HG03196 (cell line): ENCODE measurements around the gene CNGB1.
"Not testable (repeated sequence)": the region's sequence is repeated elsewhere in the genome, so short reads cannot be mapped to it uniquely, and the experiment has no call there.

Source experiments
- ATAC-seq: cut with Tn5 transposase; IDR thresholded peaks from one replicate; pipeline ENCODE4 v1.9.1; 2021; ENCODE audit not compliant: unreplicated experiment

CNGB1 gene

DNA sequence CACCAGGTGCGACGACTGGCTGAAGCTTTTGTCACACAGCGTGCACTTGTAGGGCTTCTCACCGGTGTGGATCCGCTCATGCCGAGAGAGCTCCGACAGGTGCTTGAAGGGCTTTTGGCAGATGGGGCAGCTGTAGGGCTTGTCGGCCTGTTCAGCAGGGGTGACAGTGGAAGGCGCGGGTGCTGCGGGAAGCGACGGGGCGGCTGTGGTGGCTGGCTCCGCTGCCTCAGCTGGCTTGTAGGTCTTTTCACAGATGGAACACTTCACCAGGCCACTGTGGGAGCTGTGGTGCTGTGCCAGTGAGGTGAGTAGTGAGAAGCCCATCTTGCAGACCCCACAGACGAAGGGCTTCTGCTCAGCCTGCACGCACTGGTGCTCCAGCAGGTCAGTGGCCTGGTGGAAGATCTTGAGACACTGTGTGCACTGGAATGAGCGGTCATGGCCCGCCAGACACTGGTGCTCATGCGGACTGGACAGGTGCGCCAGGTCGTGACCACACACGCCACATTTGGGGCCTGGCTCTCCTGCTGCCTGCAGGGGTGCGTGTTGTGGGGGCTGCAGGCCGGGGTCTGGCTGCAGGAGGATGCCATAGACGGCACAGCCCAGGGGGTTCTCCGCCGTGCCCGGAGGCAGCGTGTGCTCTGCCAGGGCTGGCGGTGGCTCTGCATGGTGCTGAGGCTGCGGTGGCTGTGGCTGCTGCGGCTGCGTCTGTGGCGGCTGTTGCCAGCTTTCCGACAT lies 26.8 kb upstream of the CNGB1 start:
- ATAC-seq, result no peak

DNA sequence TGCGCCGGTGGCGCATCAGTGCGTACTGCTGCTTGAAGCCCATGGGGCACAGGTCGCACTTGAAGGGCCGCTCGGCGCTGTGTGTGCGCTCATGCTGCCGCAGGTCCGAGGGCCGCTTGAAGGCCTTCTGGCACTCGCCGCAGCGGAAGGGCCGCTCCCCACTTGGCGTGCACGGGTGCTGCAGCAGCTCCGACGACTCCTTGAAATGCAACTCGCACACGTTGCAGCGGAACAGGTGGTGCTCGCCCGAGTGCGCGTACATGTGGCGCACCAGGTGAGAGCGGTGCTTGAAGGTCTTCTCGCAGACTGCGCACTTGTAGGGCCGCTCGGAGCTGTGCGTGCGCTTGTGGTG lies 26.2 kb upstream of the CNGB1 start:
- no peak for ATAC-seq

DNA sequence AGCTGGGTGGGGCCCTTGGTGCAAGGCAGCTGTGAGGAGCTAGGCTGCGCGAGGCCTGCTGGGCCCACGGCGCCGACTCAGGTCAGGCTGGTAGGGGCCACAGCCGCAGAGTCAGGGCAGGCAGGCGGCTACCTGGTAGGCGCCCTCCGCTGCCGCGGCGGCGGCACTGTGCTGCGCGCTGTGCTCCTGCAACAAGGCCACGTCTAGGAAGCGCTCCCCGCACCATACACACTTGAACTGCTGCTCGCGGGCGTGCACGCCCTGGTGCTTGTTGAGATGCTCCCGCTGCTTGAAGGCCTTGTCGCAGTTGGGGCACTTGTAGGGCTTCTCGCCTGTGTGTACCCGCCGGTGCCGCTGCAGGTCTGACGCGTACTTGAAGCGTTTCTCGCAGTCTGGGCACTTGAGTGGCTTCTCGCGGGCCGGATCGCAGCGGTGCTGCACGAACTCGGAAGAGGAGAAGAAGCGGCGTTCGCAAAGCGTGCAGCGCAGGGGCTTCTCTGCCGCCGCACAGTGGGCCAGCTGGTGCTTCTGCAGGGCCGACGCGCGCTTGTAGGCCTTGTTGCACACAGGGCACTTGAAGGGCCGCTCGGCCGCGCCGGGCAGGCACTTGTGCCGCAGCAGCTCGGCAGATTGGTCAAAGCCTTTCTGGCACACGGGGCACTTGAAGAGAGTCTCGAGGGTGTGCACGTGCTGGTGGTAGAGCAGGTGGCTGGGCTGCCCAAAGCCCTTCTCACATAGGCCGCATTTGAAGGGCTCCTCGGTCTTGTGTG lies 25.7 kb upstream of the CNGB1 start:
- ATAC-seq, result no peak

DNA sequence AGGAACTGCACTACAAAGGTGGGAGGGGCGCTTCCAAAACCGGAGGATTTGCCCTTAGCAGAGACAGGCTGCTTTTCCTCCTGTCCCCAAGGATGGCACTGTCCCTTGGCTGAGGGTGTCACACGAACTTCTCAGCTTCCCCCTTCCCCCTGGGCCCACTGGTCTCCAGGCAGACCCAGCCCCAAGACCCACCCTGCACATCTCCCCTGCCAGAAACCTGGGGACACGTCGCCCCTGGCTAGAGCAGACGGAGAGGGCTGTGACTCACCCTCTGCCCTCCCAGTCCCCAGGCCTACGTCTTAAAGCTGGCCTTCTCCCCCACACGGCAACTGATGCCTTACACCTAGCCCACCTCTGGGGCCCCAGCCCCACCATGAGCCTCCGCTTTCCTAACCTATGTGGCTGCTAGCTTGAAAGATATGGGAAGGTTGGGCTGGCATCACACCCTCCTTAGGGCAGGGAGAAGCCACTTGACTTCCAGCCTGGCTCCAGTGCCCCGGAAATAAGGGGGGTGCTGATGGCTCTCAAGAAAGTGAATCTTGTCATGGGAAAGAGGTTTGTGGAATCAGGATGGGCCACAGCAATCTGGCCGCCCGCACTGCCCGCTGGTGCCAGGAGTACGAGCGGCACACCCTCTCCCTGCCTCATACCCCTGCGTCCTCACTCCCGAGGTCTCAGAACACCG lies 24.9 kb upstream of the CNGB1 start:
- ATAC-seq, result no peak

DNA sequence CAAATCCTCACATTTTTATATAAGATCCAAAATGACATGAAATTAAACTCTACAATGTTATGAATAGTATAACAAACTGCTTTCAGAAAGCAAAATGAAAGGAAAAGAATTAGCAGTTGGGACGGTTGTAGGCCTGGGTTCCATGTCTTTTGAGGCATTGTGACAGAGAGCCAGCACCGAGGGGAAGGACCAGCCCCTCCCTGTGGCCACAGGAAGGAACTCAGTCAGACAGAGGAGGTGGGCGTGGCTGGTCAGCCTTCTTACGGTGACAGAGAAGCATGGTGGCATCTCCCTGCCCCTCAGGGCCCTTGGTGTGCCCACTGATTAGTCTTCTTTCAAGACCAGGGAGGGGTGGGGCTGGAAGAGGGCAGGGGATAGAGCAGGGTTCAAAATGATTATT lies 23.9 kb upstream of the CNGB1 start:
- ATAC-seq, result peak; percentile 45

DNA sequence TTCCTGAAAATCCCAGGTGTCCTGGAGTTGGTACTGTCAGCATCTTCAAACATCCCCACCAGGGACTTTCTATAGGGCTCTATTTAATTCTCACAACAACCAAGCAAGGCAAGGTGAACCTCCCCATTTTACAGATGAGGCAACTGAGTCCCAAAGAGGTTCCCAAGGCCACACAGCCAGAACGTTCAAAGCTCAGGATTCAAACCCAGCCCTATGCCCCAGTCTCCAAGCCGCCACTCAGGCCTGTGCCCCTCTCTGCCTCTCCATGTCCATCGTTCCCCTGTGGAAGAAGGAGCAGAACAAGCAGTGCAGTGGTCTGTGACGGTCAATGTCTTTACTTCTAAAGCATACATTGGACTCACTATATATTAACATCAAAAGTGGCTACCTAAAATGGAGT lies 23.4 kb upstream of the CNGB1 start:
- no peak for ATAC-seq

DNA sequence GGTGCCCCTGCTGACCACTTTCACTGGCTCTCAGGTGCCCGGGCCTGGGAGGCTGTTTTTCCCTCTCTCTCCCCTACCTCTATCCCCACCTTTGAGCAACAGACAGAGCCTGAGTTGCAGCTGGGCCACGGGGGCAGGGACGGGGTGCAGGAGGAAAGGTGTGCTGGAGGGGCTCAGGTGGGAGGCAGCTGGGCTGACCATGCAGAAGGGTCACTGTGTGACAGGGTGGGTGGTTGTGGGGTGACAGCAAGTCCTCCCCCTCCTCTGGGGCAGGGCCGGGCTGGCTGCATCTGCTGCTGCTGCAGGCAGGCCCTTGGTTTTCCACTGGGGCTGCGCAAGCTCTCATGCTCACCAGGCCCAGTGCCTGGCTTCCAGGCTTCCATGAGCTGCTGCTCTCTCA lies 23.0 kb upstream of the CNGB1 start:
- ATAC-seq, result no peak

DNA sequence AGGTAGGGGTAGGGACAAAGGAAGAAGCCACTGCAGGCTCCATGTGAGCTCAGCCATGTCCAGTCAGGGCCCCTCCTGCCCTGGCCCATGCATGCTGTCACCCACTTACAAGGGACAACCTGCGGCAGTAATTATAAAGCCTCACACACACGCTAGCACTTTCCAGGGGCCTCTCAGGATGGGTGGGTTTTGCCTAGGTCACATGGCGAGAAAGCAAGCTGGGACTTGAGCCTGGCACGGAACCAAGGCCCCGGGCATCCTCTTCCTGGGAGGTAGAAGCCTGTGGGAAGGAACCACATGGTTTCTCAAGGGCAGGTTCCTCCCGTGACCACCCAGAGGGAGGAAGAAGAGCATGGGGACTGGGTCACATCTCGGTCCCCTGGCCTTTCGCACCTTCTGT lies 22.5 kb upstream of the CNGB1 start:
- ATAC-seq, result no peak

DNA sequence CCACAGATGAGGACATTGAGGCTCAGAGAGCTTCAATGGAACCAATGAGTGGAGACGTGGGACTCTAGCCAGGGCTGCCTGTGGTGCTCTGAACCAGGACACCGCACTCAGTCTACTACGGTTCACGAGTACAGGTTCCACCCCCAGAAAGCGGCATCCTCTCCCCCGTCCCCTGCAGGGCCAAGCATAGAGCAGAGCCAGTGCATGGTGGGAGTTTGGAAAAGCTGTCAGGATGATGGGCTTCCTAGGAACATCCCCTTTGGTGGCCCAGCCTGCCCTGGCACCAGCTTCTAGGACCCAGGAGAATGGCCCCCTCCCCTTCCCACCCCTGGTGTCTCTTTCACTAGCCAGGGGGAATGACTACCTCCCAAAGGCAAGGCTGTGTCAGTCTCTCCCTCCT lies 21.2 kb upstream of the CNGB1 start:
- no peak for ATAC-seq

DNA sequence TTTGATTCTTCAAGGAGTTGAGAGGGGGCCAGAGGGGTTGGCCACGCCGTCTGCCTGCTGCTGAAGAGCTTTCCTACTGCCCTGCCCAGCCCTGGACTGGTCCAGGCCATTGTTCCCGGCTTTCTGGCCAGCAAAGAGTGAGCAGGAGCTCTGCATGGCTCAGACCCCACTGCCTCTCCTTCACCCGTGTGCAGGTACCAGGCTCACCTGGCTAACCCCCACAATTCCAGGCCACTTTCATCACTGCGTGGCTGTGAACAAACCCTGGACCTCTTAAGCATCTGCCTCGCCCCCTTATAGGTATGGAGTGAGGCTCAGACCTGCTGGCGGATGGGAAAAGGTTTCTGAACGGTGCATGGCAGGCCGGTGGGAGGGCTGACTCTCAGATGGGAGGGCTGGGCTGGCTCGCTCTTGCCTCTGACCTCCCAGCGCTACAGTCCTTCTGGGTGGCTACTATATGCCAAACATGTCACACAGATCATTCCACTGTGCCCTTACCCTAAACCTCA lies 20.7 kb upstream of the CNGB1 start:
- no peak for ATAC-seq

DNA sequence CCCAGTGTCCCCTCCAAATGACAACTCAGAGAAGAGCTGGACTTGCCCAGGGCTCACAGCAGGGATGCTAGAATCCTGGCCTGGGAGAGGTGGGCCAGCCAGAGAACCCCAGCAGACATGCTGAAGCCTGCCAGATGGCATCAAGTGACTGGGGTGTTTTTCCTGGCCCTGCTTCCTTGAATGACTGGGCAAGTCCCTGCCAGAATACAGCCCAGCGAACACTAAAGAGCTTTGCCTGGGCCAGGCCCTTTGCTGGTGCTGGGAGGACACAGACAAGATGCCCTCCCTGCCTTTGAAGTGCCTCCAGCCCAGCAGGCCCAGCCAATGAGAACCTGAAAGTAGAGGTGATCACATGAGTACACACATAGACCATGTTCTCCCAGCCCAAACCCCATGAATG lies 18.0 kb upstream of the CNGB1 start:
- ATAC-seq, result no peak

DNA sequence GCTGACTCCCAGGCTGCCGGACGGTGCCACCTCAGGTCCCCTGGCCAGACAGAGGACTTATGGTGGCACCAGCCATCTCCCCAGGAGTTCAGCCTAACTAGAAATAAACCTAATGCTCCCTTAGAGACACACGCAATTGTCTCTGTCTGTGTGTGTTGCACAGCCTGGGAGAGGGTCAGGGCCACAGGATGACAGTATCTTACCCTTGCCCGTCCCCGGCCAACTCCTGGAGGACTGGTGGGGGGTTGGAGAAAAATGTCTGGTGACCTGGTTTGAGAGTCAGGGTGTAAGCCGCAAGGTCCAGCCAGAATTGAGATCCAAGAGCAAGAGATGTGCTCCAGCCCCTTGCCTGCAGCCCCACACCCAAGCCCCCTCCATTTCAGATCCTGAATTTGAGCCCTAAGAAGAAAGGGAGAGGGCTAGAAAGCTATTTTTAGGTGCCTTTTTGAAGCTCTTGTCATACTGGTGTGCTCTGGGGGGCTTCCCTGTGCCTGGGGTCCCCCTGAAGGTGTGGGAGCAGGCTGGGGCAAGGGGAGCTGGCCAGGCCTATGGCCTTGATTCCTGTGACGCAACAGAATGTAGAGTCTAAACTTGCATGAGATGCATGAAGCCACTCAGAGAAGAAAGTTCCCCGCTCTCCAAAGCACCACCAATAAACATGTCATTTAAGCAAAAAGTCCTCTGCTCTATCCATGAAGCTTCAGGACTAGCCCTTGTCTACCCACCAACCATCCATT lies 16.7 kb upstream of the CNGB1 start:
- no peak for ATAC-seq

DNA sequence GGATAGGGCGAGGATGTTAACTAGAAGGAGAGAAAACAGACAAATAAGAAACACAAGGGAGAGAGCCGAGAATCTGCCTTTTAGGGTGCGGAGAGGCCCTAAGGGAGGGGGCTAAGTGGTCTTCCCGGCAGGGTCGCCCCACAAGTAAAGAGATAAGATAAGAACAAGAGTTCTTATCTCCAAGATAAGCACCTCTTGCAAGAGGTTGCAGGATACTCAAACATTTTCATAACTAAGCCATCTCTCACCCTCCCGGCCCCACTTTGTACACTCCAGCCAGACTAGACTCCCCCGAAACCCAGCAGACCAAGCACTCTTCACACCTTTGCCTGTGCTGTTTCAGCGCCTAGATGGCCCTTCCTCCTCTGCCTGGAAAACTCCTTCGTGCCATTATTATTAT lies 15.3 kb upstream of the CNGB1 start:
- no peak for ATAC-seq

DNA sequence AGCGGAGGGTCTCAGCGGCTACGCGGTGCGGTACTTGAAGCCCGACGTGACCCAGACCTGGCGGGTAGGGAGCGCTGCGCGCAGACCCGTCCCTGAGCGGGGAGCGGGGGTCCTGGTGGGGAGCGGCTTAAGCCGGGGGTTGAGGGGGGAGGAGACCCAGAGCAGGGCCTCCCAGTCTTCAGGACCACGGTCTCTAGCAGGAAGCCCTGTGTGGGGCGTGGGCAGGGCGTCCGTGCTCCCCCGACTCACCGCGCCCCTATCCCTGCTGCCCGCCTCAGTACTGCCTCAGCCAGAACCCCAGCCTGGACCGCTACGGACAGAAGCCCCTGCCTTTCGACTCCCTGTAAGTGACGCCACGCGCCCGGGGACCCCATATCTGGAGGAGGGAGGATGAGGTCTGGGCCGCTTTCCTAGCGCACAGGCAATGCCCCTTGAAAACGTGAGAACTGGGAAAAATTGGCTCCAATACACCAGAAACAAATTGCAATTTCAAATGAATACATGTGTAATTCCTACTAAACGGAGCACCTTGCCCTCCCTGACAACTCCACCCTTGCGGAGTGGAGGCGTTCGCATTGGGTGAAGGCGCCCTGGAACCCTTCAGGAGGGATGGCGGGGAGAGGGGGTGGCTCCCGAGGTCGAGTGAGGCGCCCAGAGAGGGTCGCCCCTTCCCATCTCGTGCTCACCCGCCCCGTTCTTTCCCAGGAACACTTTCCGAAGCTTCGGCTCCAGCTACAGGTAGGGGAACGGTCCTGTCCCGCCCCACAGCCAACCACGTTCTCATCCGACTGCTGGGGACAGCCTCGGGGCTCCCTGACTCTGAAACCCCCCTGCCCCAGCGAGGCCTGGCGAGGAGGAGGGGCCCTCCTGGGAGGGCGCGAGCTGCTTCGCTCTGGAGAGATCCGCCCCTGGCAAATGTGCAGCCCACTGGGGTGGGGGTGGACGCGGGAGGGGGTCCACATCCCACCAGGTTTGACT lies 14.6 kb upstream of the CNGB1 start:
- peak; percentile 16 for ATAC-seq

DNA sequence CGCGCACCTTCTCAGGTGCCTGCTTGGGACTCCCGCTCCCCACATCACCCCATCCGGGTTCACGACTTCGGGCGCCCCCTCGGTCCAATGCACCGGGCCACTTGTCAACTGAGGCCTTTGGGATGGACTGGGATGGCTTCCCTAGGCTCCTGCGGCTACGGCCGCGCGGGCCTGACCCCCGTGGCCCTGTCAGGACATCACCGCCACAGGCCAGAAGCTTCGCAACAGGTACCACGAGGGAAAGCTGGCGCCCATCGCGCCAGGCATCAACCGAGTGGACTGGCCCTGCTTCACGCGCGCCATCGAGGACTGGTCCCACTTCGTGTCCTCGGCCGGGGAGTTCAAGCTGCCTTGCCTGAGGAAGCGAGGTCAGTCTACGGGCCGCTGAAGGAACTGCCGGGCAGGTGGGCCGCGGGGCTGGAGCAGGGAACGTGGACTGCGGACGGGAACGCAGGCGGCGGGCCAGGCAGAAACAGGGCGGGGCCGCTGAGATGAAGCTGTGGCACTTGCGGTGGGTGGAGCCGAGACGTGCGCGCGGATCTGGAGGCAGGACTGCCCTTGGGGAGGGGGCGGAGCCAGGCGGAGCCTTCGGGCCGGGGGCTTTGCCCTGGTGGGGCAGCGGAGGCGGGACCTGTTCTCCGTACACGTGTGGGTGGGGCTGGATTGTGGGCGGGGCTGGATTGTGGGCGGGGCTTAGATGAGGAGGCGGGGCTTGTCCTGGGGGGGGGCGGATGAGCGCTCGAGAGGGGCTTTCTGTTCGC lies 13.7 kb upstream of the CNGB1 start:
- peak; percentile 58 for ATAC-seq

DNA sequence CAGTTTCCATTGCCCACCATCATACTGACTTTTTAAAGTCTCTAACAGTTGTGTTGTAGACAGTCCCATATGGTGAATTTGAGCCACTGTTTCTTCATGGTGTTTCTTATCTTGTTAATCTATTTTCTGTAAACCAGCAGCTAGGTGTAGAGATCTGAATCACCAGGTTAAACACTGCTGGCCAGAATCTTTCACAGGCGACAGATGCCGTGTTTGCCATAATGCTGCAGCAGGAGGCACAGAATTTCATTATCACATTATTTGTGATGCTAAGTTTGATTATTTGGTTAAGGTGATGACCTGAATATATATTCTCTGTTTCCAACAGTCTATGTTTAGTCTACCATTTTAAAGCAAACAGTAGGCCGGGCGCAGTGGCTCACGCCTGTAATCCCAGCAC lies 11.5 kb upstream of the CNGB1 start:
- no peak for ATAC-seq

DNA sequence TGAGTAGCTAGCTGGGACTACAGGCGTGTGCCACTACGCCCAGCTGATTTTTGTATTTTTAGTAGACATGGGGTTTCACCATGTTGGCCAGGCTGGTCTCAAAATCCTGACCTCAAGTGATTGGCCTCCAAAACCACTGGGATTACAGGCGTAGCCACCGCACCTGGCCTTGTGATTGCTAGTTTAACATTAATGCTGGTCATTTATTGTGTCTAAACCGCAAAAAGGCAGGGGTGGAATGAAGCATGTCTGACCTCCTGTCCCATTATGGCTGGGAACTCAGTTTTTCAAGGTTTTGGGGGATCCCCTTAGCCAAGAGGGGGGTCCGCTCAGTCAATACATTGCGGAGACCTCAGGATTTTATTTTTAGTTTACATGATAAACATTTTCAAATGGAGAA lies 10.7 kb upstream of the CNGB1 start:
- no peak for ATAC-seq

DNA sequence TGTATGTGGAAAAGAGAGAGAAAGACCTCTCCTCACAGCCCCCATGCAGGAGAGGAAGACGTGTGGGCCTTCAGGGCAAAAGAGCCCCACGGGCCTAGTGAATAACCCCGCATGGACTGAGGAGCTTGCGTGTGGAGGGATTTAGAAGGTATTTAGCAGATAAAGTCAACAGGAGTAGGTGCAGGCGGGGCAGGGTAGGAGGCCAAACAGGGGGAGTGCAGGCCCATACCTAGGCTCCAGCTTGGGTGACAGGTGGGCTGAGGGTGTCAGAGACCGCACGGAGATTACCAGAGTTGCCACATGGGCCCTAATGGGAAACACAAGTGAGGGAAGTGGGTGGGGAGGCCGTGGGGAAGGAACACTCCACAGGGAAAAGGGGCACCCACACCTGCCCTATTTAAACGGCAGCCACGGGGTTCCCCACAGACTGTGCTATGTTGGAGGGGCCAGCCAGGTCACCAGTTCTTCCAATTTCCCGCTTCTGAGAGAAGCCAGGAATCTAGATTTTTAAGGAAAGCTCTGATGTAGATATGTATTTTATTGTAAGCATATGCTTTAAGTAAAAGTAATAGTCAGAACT lies 8.2 kb upstream of the CNGB1 start:
- no peak for ATAC-seq

DNA sequence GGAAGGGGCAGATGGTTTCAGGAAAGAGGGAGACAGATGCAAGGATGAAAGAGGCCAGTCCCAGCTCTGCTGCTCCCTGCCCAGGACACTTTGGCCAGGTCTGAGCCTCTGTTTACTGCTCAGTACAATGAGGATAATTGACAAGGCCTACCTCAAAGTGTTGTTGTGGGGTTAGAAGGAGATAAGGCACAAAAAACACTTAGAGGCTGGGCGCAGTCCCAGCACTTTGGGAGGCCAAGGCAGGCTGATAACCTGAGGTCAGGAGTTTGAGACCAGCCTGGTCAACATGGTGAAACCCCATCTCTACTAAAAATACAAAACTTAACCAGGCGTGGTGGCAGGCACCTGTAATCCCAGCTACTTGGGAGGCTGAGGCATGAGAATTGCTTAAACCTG lies 7.1 kb upstream of the CNGB1 start:
- not testable (repeated sequence) for ATAC-seq
